H1 (cell line): Measurements from ENCODE around the gene GH1. TPM values are rescaled to one million over a fixed set of nuclear protein-coding genes. Genes with fewer than 3 reads are reported as not detected.

Experiments used
- CTCF ChIA-PET: fragments of 300-600 bp; sonication (Branson Sonifier 250); formaldehyde crosslinking; loops from one replicate; lab custom pipeline; 2021; ENCODE audit not compliant: partially characterized antibody; lab: Charles Lee
- POLR2A ChIA-PET: fragments of 300-600 bp; sonication (Branson Sonifier 250); formaldehyde crosslinking; loops from one replicate; lab custom pipeline; 2021; ENCODE audit warnings: inconsistent platforms; ENCODE audit not compliant: partially characterized antibody; lab: Charles Lee
- DNase-seq, 2 experiments: peaks; one replicate each; pipeline versions ENCODE4 v3.0.0 to v3.0.0-alpha.2; 2010 to 2022; ENCODE audit warnings: low spot score in 2 of 2, low read depth in 1 of 2, mixed read lengths in 1 of 2
- FAIRE-seq: peaks from 2 replicates; lab custom pipeline; 2011; peaks lifted over from hg19 to GRCh38; lab: Jason Lieb, UNC
- H2AFZ ChIP-seq: 2 replicates; pipeline ENCODE4 v1.8.1; 2012; ENCODE audit warnings: low read length, inconsistent platforms
- H2AK5ac ChIP-seq: 2 replicates; pipeline ENCODE4 v1.6.1; 2013; ENCODE audit warnings: low read depth, low read length
- H2BK120ac ChIP-seq: replicated peaks from 2 replicates; pipeline ENCODE3; 2013; ENCODE audit warnings: low read depth, low read length, inconsistent platforms
- H2BK12ac ChIP-seq: 2 replicates; pipeline ENCODE4 v1.6.1; 2013; ENCODE audit warnings: low read depth, low read length
- H2BK15ac ChIP-seq: 2 replicates; pipeline ENCODE4 v1.6.1; 2013; ENCODE audit warnings: low read length
- H2BK20ac ChIP-seq: 2 replicates; pipeline ENCODE4 v1.6.1; 2013; ENCODE audit warnings: low read length
- H2BK5ac ChIP-seq: 2 replicates; pipeline ENCODE4 v1.6.1; 2013; ENCODE audit warnings: low read depth, low read length
- H3K14ac ChIP-seq: 2 replicates; pipeline ENCODE4 v1.6.1; 2013; ENCODE audit warnings: inconsistent platforms; ENCODE audit not compliant: insufficient read length
- H3K18ac ChIP-seq: 2 replicates; pipeline ENCODE4 v1.6.1; 2013; ENCODE audit warnings: low read length; ENCODE audit errors: extremely low read depth
- H3K23ac ChIP-seq: 2 replicates; pipeline ENCODE4 v1.6.1; 2013; ENCODE audit warnings: inconsistent platforms; ENCODE audit not compliant: insufficient read length
- H3K23me2 ChIP-seq: 2 replicates; pipeline ENCODE4 v1.6.1; 2013; ENCODE audit warnings: low read depth, low read length
- H3K27ac ChIP-seq: 2 replicates; pipeline ENCODE4 v1.6.1; 2011; ENCODE audit warnings: low read depth, low read length, inconsistent platforms
- H3K27me3 ChIP-seq, 4 experiments: replicated peaks in 1 of 4; 1 replicate in 1 of 4; 2 replicates in 3 of 4; pipeline versions ENCODE4 v1.6.1 to v1.8.1; 2011 to 2013; ENCODE audit warnings: low read length in 3 of 4, mild to moderate bottlenecking in 3 of 4, inconsistent platforms in 2 of 4, mixed read lengths in 2 of 4, moderate library complexity in 1 of 4; ENCODE audit not compliant: control insufficient read depth in 3 of 4, insufficient read depth in 3 of 4; ENCODE audit errors: extremely low read depth in 1 of 4
- H3K36me3 ChIP-seq, 4 experiments: 2 replicates each; pipeline versions ENCODE4 v1.6.1 to v1.8.1; 2011 to 2013; ENCODE audit warnings: mild to moderate bottlenecking in 4 of 4, low read length in 3 of 4, moderate library complexity in 2 of 4, control low read depth in 1 of 4, inconsistent platforms in 1 of 4; ENCODE audit not compliant: insufficient read depth in 4 of 4, control insufficient read depth in 2 of 4
- H3K4ac ChIP-seq: replicated peaks from 2 replicates; pipeline ENCODE3; 2013; ENCODE audit warnings: low read length, low read depth, mixed read lengths, inconsistent platforms; ENCODE audit not compliant: insufficient read length
- H3K4me1 ChIP-seq, 4 experiments: replicated peaks in 1 of 4; 1 replicate in 1 of 4; 2 replicates in 3 of 4; pipeline versions ENCODE4 v1.6.1 to v1.8.1; 2011 to 2013; ENCODE audit warnings: low read length in 3 of 4, inconsistent platforms in 2 of 4, mixed read lengths in 1 of 4; ENCODE audit not compliant: insufficient read depth in 4 of 4, control insufficient read depth in 3 of 4
- H3K4me2 ChIP-seq, 2 experiments: 2 replicates each; pipeline versions ENCODE4 v1.6.1 to v1.8.1; 2011 to 2013; ENCODE audit warnings: low read depth in 2 of 2, low read length in 2 of 2, control low read depth in 1 of 2, inconsistent platforms in 1 of 2, mild to moderate bottlenecking in 1 of 2; ENCODE audit not compliant: insufficient read depth in 1 of 2
- H3K4me3 ChIP-seq, 4 experiments: fragments of 200-600, 300-600 bp in 1 of 4; sonication (generic), shearing (Covaris generic), sonication (Bioruptor Twin) in 1 of 4; 2 replicates each; pipeline versions ENCODE4 v1.5.1 to v1.8.1; 2011 to 2016; ENCODE audit warnings: low read length in 4 of 4, low read depth in 3 of 4, control low read depth in 2 of 4, inconsistent platforms in 2 of 4, mild to moderate bottlenecking in 2 of 4, mixed read lengths in 1 of 4, moderate library complexity in 1 of 4; ENCODE audit not compliant: insufficient read depth in 2 of 4; ENCODE audit errors: extremely low read depth in 1 of 4
- H3K56ac ChIP-seq: replicated peaks from 2 replicates; pipeline ENCODE3; 2013; ENCODE audit warnings: low read depth, mild to moderate bottlenecking, mixed read lengths, low read length, inconsistent platforms; ENCODE audit not compliant: insufficient read length
- H3K79me1 ChIP-seq: 2 replicates; pipeline ENCODE4 v1.6.1; 2013; ENCODE audit warnings: low read depth, low read length, control low read depth
- H3K79me2 ChIP-seq, 2 experiments: 2 replicates each; pipeline versions ENCODE4 v1.6.1 to v1.8.1; 2012 to 2013; ENCODE audit warnings: low read length in 2 of 2, mild to moderate bottlenecking in 2 of 2, inconsistent platforms in 1 of 2; ENCODE audit not compliant: insufficient read depth in 2 of 2, control insufficient read depth in 1 of 2
- H3K9ac ChIP-seq, 4 experiments: replicated peaks in 1 of 4; 1 replicate in 1 of 4; 2 replicates in 3 of 4; pipeline versions ENCODE4 v1.6.1 to v1.8.1; 2011 to 2013; ENCODE audit warnings: low read depth in 3 of 4, low read length in 3 of 4, control low read depth in 2 of 4, mild to moderate bottlenecking in 2 of 4, moderate library complexity in 2 of 4, inconsistent platforms in 1 of 4; ENCODE audit errors: extremely low read depth in 1 of 4
- H3K9me3 ChIP-seq, 2 experiments: 2 replicates each; pipeline versions ENCODE4 v1.6.1 to v1.8.1; 2012 to 2013; ENCODE audit warnings: mild to moderate bottlenecking in 2 of 2, moderate library complexity in 2 of 2, control low read depth in 1 of 2, inconsistent platforms in 1 of 2, low read depth in 1 of 2, low read length in 1 of 2, mixed read lengths in 1 of 2; ENCODE audit not compliant: insufficient read depth in 2 of 2
- H4K20me1 ChIP-seq, 2 experiments: replicated peaks in 1 of 2; 2 replicates each; pipeline versions ENCODE3 to v1.8.1; 2011 to 2013; ENCODE audit warnings: inconsistent platforms in 2 of 2, low read length in 2 of 2, mild to moderate bottlenecking in 1 of 2; ENCODE audit not compliant: insufficient read depth in 2 of 2, control insufficient read depth in 1 of 2
- H4K5ac ChIP-seq: 2 replicates; pipeline ENCODE4 v1.6.1; 2013; ENCODE audit warnings: low read length, low read depth, mixed read lengths, inconsistent platforms; ENCODE audit not compliant: insufficient read length
- H4K8ac ChIP-seq: 2 replicates; pipeline ENCODE4 v1.8.0; 2013; ENCODE audit warnings: mild to moderate bottlenecking, moderate library complexity, low read length, inconsistent platforms; ENCODE audit not compliant: insufficient read depth; ENCODE audit errors: extremely low read depth
- H4K91ac ChIP-seq: replicated peaks from 2 replicates; pipeline ENCODE3; 2013; ENCODE audit warnings: low read length, mixed read lengths, inconsistent platforms; ENCODE audit not compliant: insufficient read length
- EP300 ChIP-seq, 2 experiments: IDR thresholded peaks; 1 replicate in 1 of 2; 2 replicates in 1 of 2; pipeline ENCODE4 v1.6.1; 2011 to 2012; ENCODE audit warnings: low read depth in 2 of 2, low read length in 2 of 2, mild to moderate bottlenecking in 2 of 2, borderline replicate concordance in 1 of 2, inconsistent platforms in 1 of 2, moderate library complexity in 1 of 2
- PHF8 ChIP-seq: fragments of 200-600 bp; sonication (generic); conservative IDR thresholded peaks from 2 replicates; pipeline ENCODE4 v1.7.1; 2012; ENCODE audit warnings: low read depth, mild to moderate bottlenecking, inconsistent platforms, low read length, moderate library complexity
- SP2 ChIP-seq: IDR thresholded peaks from 2 replicates; pipeline ENCODE4 v1.6.1; 2012; ENCODE audit warnings: mild to moderate bottlenecking, low read length, inconsistent platforms
- WGBS, 2 experiments: shearing (Covaris generic) in 1 of 2; methylation state at CpG; one replicate each; pipeline versions ENCODE4 v1.1.6 to v1.1.7; 2013 to 2015; ENCODE audit warnings: low lambda C conversion rate in 2 of 2, mixed read lengths in 2 of 2, inconsistent platforms in 1 of 2, low coverage in 1 of 2, missing lambda C conversion rate in 1 of 2; ENCODE audit not compliant: insufficient replicate concordance in 2 of 2, insufficient coverage in 1 of 2, insufficient read length in 1 of 2; ENCODE audit errors: extremely low coverage in 1 of 2, missing lambda C conversion rate in 1 of 2; 5-methylcytosine and 5-hydroxymethylcytosine counted together
- polyA plus RNA-seq, 7 experiments: library from polyadenylated mRNA; depleted of rRNA in 3 of 7; stranded (reverse) in 5 of 7; unstranded in 2 of 7; fragments of >200 nt in 5 of 7; fragments of 200-250 nt in 2 of 7; gene quantifications; 1 replicate in 5 of 7; 2 replicates in 1 of 7; 4 replicates in 1 of 7; pipeline versions ENCODE4 v1.2.1 to v1.2.3, GENCODE V29; 2011 to 2013; ENCODE audit warnings: missing spikeins in 2 of 7, mixed read lengths in 2 of 7
- total RNA-seq: library from RNA; stranded (reverse); fragmentation: NEBNext Ultra II Directional; extraction: Animal tissue kit (Norgen Biotek cat#: 25700); gene quantifications from 2 replicates; pipeline ENCODE4 v1.2.1, GENCODE V29; 2021
- TF ChIP-seq, protein P1 (sequence below): IDR thresholded peaks from 2 replicates; pipeline ENCODE4 v1.6.1; 2012; ENCODE audit warnings: inconsistent platforms

The GH1 gene
- total and polyA plus RNA-seq, 2 of the 8 experiments (the other 6 are each of a cell fraction or from before 2014, with no cell fraction given), result 0.41 TPM; not detected in 1

DNA sequence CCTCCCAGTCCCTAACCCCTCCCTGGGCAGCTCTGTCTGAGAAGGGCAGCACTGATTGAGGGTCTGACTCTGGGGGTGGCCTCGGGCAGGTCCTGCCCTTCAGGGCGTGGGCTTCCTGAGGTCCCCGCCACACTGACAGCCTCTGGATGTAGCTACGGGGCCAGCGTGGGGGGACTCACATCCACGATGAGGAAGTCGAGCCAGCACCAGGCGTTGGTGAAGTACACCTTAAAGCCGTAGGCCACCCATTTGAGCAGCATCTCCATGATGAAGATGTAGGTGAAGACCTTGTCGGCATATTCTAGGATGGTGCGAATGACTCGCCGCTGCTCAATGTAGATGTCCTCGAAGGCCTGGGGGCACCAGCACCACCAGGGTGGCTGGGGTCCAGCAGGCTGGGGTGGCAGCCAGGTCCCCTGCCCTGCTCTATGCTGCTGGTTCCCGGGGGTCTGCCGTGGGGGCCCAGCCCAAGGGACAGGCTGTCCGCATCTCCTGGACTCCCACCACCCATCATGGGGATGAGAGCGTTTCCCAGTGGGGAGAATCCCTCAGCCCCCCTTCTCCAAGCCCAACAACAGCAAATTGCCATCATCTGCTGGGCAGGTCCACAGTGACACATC is 29.2 kb upstream of the GH1 start:
- Histone ChIP-seq H3K79me2 (no peaks in the 10 kb centered on the region), H3K23ac (no peak overlapping the region), H4K8ac (no peak overlapping the region), H3K14ac (no peak overlapping the region), H4K91ac (no peak overlapping the region), H3K18ac (no peak overlapping the region), H3K27me3 (no peaks in the 10 kb centered on the region), H2BK15ac (no peak overlapping the region), H3K23me2 (no peaks in the 10 kb centered on the region), H3K4me2 (no peak overlapping the region), H2AFZ (no peak overlapping the region), H3K56ac (no peak overlapping the region), H3K27ac (no peak overlapping the region), H2AK5ac (no peak overlapping the region), H3K9me3 (no peaks in the 10 kb centered on the region), H3K79me1 (no peaks in the 10 kb centered on the region), H2BK20ac (no peak overlapping the region), H3K9ac (no peak overlapping the region), H4K20me1 (no peaks in the 10 kb centered on the region), H2BK120ac (no peak overlapping the region), H3K4ac (no peak overlapping the region), H3K4me3 (no peak overlapping the region), H4K5ac (no peak overlapping the region), H2BK12ac (no peak overlapping the region), H3K4me1 (peaks cover 0 to 8% (median 1%) of the 10 kb centered on the region in 4 experiments; a peak in 3 of 7 replicates), H2BK5ac (no peak overlapping the region), H3K36me3 (peaks cover 0 to under 1% (median 0%) of the 10 kb centered on the region in 4 experiments; a peak in 1 of 8 replicates)
- FAIRE-seq, result no peak
- DNase-seq, result no peak
- POLR2A ChIA-PET, result interaction anchor here (0.9 to 2.0 kb wide), 3 partner anchors 8 to 18 kb away, joined by 3 to 9 read pairs (median 3); no protein-coding TSS in a partner anchor
- TF ChIP-seq SP2, result no peak
- TF ChIP-seq, protein P1, sequence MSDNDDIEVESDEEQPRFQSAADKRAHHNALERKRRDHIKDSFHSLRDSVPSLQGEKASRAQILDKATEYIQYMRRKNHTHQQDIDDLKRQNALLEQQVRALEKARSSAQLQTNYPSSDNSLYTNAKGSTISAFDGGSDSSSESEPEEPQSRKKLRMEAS, result no peak
- no peak for TF ChIP-seq EP300 (IDR thresholded peaks at IDR 0.05; ENCODE audit: borderline replicate concordance in 1 of 2, low read depth in 2 of 2, low read length in 2 of 2)
- TF ChIP-seq PHF8, result no peak
- CTCF ChIA-PET, result interaction anchor here (1.3 to 3.8 kb wide), 17 partner anchors 9 to 60 kb away, joined by 5 to 135 read pairs (median 20); partner anchors contain the start of genes CD79B, CSHL1 and GH1
- 95% methylated on average over 14 of the region's 18 CpGs; no CpG with 5 or more reads in 1 of the 2 experiments for WGBS, 2 experiments
